ENCODE results near the gene FUT7. TPM values are rescaled to one million over a fixed set of nuclear protein-coding genes. Genes with fewer than 3 reads are reported as not detected.

The FUT7 gene
- total and polyA plus RNA-seq, 2 of the 13 experiments (the other 11 are each of a cell fraction or from before 2014, with no cell fraction given): 0.05 TPM; not detected in 1

DNA sequence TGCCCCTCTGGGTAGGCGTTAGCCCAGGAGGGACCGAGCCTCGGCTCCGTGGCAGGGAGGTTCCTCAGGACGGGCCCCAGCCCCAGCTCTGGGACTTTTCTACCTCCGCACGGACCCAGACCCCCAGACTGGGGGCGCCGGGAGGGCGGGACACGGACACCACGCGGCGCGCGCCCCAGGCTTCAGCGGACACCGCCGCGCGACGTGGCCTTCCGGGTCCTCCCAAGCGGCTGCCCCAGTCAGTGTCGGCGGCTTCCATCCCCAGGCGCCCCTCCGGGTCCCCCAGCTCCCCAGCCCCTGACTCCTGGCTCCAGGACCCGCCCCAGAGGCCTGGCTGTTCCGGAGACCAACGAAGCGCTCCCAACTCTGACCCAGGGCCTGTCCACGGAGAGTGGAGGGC is 46.0 kb downstream of the FUT7 start:
- H3K79me2 ChIP-seq (ENCODE audit: insufficient read depth, low read length): no peaks in the 10 kb centered on the region
- WGBS (ENCODE audit: low lambda C conversion rate): 86% methylated on average over 3 of the region's 33 CpGs
- no TSS peak for BruUV-seq (replicated peaks)
- H3K9me3 ChIP-seq (ENCODE audit: low read length): no peaks in the 10 kb centered on the region
- CTCF ChIA-PET (ENCODE audit: low intra/inter-chr PET ratio, low total read pairs): no interaction called here
- TF ChIP-seq, protein P1, sequence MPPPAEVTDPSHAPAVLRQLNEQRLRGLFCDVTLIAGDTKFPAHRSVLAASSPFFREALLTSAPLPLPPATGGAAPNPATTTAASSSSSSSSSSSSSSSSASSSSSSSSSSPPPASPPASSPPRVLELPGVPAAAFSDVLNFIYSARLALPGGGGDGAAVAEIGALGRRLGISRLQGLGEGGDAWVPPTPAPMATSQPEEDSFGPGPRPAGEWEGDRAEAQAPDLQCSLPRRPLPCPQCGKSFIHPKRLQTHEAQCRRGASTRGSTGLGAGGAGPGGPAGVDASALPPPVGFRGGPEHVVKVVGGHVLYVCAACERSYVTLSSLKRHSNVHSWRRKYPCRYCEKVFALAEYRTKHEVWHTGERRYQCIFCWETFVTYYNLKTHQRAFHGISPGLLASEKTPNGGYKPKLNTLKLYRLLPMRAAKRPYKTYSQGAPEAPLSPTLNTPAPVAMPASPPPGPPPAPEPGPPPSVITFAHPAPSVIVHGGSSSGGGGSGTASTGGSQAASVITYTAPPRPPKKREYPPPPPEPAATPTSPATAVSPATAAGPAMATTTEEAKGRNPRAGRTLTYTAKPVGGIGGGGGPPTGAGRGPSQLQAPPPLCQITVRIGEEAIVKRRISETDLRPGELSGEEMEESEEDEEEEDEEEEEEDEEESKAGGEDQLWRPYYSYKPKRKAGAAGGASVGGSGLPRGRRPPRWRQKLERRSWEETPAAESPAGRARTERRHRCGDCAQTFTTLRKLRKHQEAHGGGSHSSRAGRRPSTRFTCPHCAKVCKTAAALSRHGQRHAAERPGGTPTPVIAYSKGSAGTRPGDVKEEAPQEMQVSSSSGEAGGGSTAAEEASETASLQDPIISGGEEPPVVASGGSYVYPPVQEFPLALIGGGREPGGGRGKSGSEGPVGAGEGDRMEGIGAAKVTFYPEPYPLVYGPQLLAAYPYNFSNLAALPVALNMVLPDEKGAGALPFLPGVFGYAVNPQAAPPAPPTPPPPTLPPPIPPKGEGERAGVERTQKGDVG (CRISPR knock-in tag; IDR thresholded peaks at IDR 0.05; ENCODE audit: borderline replicate concordance): no peak
- TF ChIP-seq ZNF780A (CRISPR knock-in tag; IDR thresholded peaks at IDR 0.05) (no peak), ZSCAN20 (CRISPR knock-in tag; IDR thresholded peaks at IDR 0.05; ENCODE audit: borderline replicate concordance) (no peak), MLLT10 (CRISPR knock-in tag; IDR thresholded peaks at IDR 0.05) (no peak), MED13 (CRISPR knock-in tag; IDR thresholded peaks at IDR 0.05) (no peak), KLF16 (CRISPR knock-in tag; IDR thresholded peaks at IDR 0.05) (no peak), TMF1 (CRISPR knock-in tag; IDR thresholded peaks at IDR 0.05; ENCODE audit: low read depth) (no peak), MED8 (CRISPR knock-in tag; IDR thresholded peaks at IDR 0.05; ENCODE audit: insufficient replicate concordance) (no peak), FOXP1 (IDR thresholded peaks at IDR 0.05) (no peak), FOXP1 (CRISPR knock-in tag; IDR thresholded peaks at IDR 0.05) (no peak), TOPORS (CRISPR knock-in tag; IDR thresholded peaks at IDR 0.05) (no peak)
- TF ChIP-seq, protein P2, sequence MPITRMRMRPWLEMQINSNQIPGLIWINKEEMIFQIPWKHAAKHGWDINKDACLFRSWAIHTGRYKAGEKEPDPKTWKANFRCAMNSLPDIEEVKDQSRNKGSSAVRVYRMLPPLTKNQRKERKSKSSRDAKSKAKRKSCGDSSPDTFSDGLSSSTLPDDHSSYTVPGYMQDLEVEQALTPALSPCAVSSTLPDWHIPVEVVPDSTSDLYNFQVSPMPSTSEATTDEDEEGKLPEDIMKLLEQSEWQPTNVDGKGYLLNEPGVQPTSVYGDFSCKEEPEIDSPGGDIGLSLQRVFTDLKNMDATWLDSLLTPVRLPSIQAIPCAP (CRISPR knock-in tag; IDR thresholded peaks at IDR 0.05; ENCODE audit: low read depth): no peak
- no peak overlapping the region for H3K4me3 ChIP-seq (replicated peaks in 1 of 3; ENCODE audit: insufficient read depth in 1 of 3, low read depth in 2 of 3, low read length in 3 of 3)
- POLR2A ChIA-PET: no interaction called here
- ATAC-seq: no peak
- no peaks in the 10 kb centered on the region for H3K36me3 ChIP-seq (replicated peaks in 1 of 2; ENCODE audit: control insufficient read depth in 1 of 2, insufficient read depth in 2 of 2, low read length in 2 of 2)
- H4K20me1 ChIP-seq (ENCODE audit: insufficient read depth, low read length): no peaks in the 10 kb centered on the region
- peaks cover 3 to 49% of the 10 kb centered on the region in 2 experiments; a peak in 3 of 5 replicates for H3K27me3 ChIP-seq (ENCODE audit: control insufficient read depth in 1 of 2, insufficient read depth in 2 of 2, low read length in 2 of 2)
- FAIRE-seq: no peak
- in situ Hi-C loops (cut with HindIII; ENCODE audit: extremely low pct_ligation_motif_present, low pct_unique_long_range_greater_than_20kb) (no loop called here), intact Hi-C loops (cut with micrococcal nuclease; ENCODE audit: unreplicated experiment) (no loop called here)
- H3K4me1 ChIP-seq (ENCODE audit: insufficient read depth, low read length): peaks cover 44% of the 10 kb centered on the region
- H2AFZ ChIP-seq (ENCODE audit: low read length): no peak overlapping the region
- H3K4me2 ChIP-seq (ENCODE audit: low read depth, low read length): no peak overlapping the region
- no peak overlapping the region for H3K27ac ChIP-seq (ENCODE audit: extremely low read length, insufficient read depth, low read length)
- DNase-seq (ENCODE audit: low spot score): no peak
- no peak overlapping the region for H3K9ac ChIP-seq (ENCODE audit: insufficient read depth, low read depth, low read length)
